Endothelial cell of umbilical vein (primary cell): ENCODE results near the gene NDUFS1. TPM values are rescaled to one million over a fixed set of nuclear protein-coding genes. Genes with fewer than 3 reads are reported as not detected.

Experiments
- BruUV-seq: library from RNA; stranded (reverse); fragments of 400-500 nt; replicated peaks from 2 replicates; lab custom pipeline; 2021; lab: Mats Ljungman, UMichigan
- CTCF ChIA-PET: fragments of 300-600, 350-600 bp; sonication (Branson Sonifier 250); formaldehyde crosslinking; loops from one replicate; lab custom pipeline; 2021; ENCODE audit warnings: antibody characterized with exemption, inconsistent platforms; lab: Charles Lee
- POLR2A ChIA-PET: fragments of 300-600, 350-600 bp; sonication (Branson Sonifier 250); formaldehyde crosslinking; loops from one replicate; lab custom pipeline; 2021; ENCODE audit warnings: antibody characterized with exemption, inconsistent platforms; lab: Charles Lee
- DNase-seq: peaks from one replicate; pipeline ENCODE4 v3.0.0-alpha.2; 2011; ENCODE audit warnings: low read depth, low spot score
- FAIRE-seq: peaks from 2 replicates; lab custom pipeline; 2011; peaks lifted over from hg19 to GRCh38; lab: Jason Lieb, UNC
- H2AFZ ChIP-seq: 2 replicates; pipeline ENCODE4 v1.6.0; 2012; ENCODE audit warnings: low read depth, low read length, control low read depth, inconsistent platforms
- H3K27ac ChIP-seq: 2 replicates; pipeline ENCODE4 v1.5.1; 2011; ENCODE audit warnings: low read depth, mild to moderate bottlenecking, control low read depth, low read length, moderate library complexity; ENCODE audit not compliant: insufficient read depth
- H3K27me3 ChIP-seq, 2 experiments: 2 replicates each; pipeline versions ENCODE4 v1.6.0 to v1.6.1; 2011; ENCODE audit warnings: low read length in 2 of 2, mixed read lengths in 1 of 2; ENCODE audit not compliant: control insufficient read depth in 2 of 2, insufficient read depth in 2 of 2
- H3K36me3 ChIP-seq, 2 experiments: 2 replicates in 1 of 2; 3 replicates in 1 of 2; pipeline ENCODE4 v1.5.1; 2011; ENCODE audit warnings: low read length in 2 of 2, mild to moderate bottlenecking in 1 of 2, moderate library complexity in 1 of 2; ENCODE audit not compliant: control insufficient read depth in 2 of 2, insufficient read depth in 2 of 2; ENCODE audit errors: extremely low read depth in 1 of 2
- H3K4me1 ChIP-seq: 3 replicates; pipeline ENCODE4 v1.5.1; 2011; ENCODE audit warnings: mild to moderate bottlenecking, low read length; ENCODE audit not compliant: control insufficient read depth, insufficient read depth; ENCODE audit errors: extremely low read depth
- H3K4me2 ChIP-seq: 2 replicates; pipeline ENCODE4 v1.6.1; 2011; ENCODE audit warnings: low read length, control low read depth, mixed read lengths; ENCODE audit not compliant: insufficient read depth
- H3K4me3 ChIP-seq, 3 experiments: fragments of 200-600 bp in 1 of 3; sonication (generic), shearing (Covaris generic) in 1 of 3; replicated peaks in 1 of 3; 2 replicates each; pipeline ENCODE4 v1.5.1; 2011 to 2016; ENCODE audit warnings: control low read depth in 3 of 3, low read length in 3 of 3, mild to moderate bottlenecking in 2 of 3, inconsistent platforms in 1 of 3, low read depth in 1 of 3, moderate library complexity in 1 of 3; ENCODE audit not compliant: insufficient read depth in 1 of 3
- H3K79me2 ChIP-seq: 2 replicates; pipeline ENCODE4 v1.6.0; 2012; ENCODE audit warnings: low read length, inconsistent platforms; ENCODE audit not compliant: control insufficient read depth, insufficient read depth
- H3K9ac ChIP-seq: replicated peaks from 2 replicates; pipeline ENCODE3; 2011; ENCODE audit warnings: low read length, control low read depth; ENCODE audit not compliant: insufficient read depth; ENCODE audit errors: extremely low read depth
- H3K9me1 ChIP-seq: replicated peaks from 3 replicates; pipeline ENCODE4 v1.6.0; 2011; ENCODE audit warnings: mild to moderate bottlenecking, low read length; ENCODE audit not compliant: control insufficient read depth, insufficient read depth; ENCODE audit errors: extremely low read depth
- H3K9me3 ChIP-seq: replicated peaks from 2 replicates; pipeline ENCODE4 v1.5.1; 2012; ENCODE audit warnings: low read length, inconsistent platforms; ENCODE audit not compliant: control insufficient read depth, insufficient read depth
- H4K20me1 ChIP-seq: replicated peaks from 2 replicates; pipeline ENCODE3; 2011; ENCODE audit warnings: mild to moderate bottlenecking, low read length; ENCODE audit not compliant: control insufficient read depth, insufficient read depth; ENCODE audit errors: extremely low read depth
- EZH2 ChIP-seq: IDR thresholded peaks from 2 replicates; pipeline ENCODE4 v1.6.1; 2012; ENCODE audit warnings: borderline replicate concordance, low read depth, mild to moderate bottlenecking, moderate library complexity, low read length, inconsistent platforms; ENCODE audit not compliant: severe bottlenecking
- FOS ChIP-seq: IDR thresholded peaks from 2 replicates; pipeline ENCODE4 v1.6.1; 2011; ENCODE audit warnings: mild to moderate bottlenecking, low read length, moderate library complexity, borderline replicate concordance; ENCODE audit not compliant: insufficient read depth
- GATA2 ChIP-seq: IDR thresholded peaks from 2 replicates; pipeline ENCODE4 v1.7.0; 2011; ENCODE audit warnings: low read depth, mild to moderate bottlenecking, moderate library complexity, mixed read lengths, low read length; ENCODE audit not compliant: insufficient read length, insufficient read depth
- JUN ChIP-seq: IDR thresholded peaks from 2 replicates; pipeline ENCODE4 v1.6.1; 2011; ENCODE audit warnings: borderline replicate concordance, low read depth; ENCODE audit not compliant: insufficient read length, insufficient read depth
- MYC ChIP-seq: IDR thresholded peaks from one replicate; pipeline ENCODE4 v1.6.1; 2011; ENCODE audit warnings: mild to moderate bottlenecking, low read depth, low read length
- POLR2A ChIP-seq: IDR thresholded peaks from 2 replicates; pipeline ENCODE4 v1.6.1; 2012; ENCODE audit warnings: low read depth, mild to moderate bottlenecking, control low read depth, low read length
- POLR2AphosphoS5 ChIP-seq: IDR thresholded peaks from 2 replicates; pipeline ENCODE4 v1.6.1; 2012; ENCODE audit warnings: low read depth, mild to moderate bottlenecking, control low read depth, low read length, moderate library complexity; ENCODE audit not compliant: insufficient read depth
- dilution Hi-C: fragments of 300-500 bp; cut with MboI; formaldehyde crosslinking; loops from one replicate; pipeline ENCODE4 v1.15.0; 2019; ENCODE audit warnings: low sequenced_read_pairs; ENCODE audit not compliant: extremely low pct_ligation_motif_present
- intact Hi-C: fragments of 100-400 bp; cut with micrococcal nuclease; formaldehyde crosslinking; loops from one replicate; pipeline ENCODE4 v1.10.0; 2022
- polyA plus RNA-seq, 4 experiments: library from polyadenylated mRNA; depleted of rRNA in 3 of 4; stranded (reverse) in 3 of 4; unstranded in 1 of 4; fragments of >200 nt; gene quantifications; 2 replicates each; pipeline versions ENCODE4 v1.2.1 to v1.2.3, GENCODE V29; 2011 to 2012; ENCODE audit warnings: missing spikeins in 1 of 4
- total RNA-seq: library from RNA; stranded (reverse); gene quantifications from 2 replicates; pipeline ENCODE4 v1.2.3, GENCODE V29; 2021
- TF ChIP-seq, protein P1 (sequence below): IDR thresholded peaks from 2 replicates; pipeline ENCODE4 v1.6.1; 2011; ENCODE audit not compliant: insufficient read depth, insufficient read length
- TF ChIP-seq, protein P2 (sequence below), 2 donors: IDR thresholded peaks; 1 replicate in 1 of 2; 2 replicates in 1 of 2; pipeline ENCODE4 v1.5.1; 2011; ENCODE audit warnings: low read length in 2 of 2, mild to moderate bottlenecking in 2 of 2, moderate library complexity in 2 of 2, control low read depth in 1 of 2, inconsistent platforms in 1 of 2, low read depth in 1 of 2; ENCODE audit not compliant: insufficient read depth in 1 of 2; ENCODE audit errors: extremely low read depth in 1 of 2

Gene NDUFS1
- total and polyA plus RNA-seq, 2 donors (not counting 3 experiments of a cell fraction or from before 2014, with no cell fraction given), result 49.8 to 93.2 TPM

DNA sequence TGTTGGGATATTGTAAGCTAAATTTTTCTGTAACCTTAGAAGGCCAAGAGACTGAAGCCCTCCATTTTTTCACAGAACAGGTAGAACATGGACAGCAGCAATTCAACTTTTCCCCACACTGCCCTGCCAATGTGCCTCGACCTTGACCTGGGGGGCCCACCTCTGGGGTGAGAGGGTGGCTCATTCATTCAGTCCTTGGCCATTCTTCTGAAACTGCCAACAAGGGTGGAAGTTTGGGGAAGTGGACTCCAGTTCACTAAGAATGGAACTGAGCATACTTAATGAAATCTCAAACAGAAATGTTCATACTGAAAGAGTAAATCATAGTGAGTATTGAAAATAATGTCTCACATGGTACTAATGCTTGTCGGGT lies 1.5 kb upstream of the NDUFS1 start:
- intact Hi-C loops, result loop anchor here (5.0 kb wide), 1 partner anchor 232 kb away; no protein-coding TSS in a partner anchor
- Histone ChIP-seq H3K36me3 (peaks cover 3 to 23% of the 10 kb centered on the region in 2 experiments), H3K9me3 (no peaks in the 10 kb centered on the region), H3K9ac (peak overlapping the region; percentile 74), H3K9me1 (no peaks in the 10 kb centered on the region), H4K20me1 (no peaks in the 10 kb centered on the region), H3K4me1 (peaks cover 27% of the 10 kb centered on the region), H2AFZ (no peak overlapping the region), H3K4me2 (peak overlapping the region; percentile 94), H3K27ac (peak overlapping the region; percentile 67), H3K4me3 (peak overlapping the region; percentile 72 to 97 (median 96)), H3K79me2 (peaks cover 67% of the 10 kb centered on the region), H3K27me3 (no peaks in the 10 kb centered on the region)
- DNase-seq (no peak), FAIRE-seq (no peak)
- dilution Hi-C loops, result no loop called here
- ChIA-PET CTCF (no interaction called here), POLR2A (no interaction called here)
- TF ChIP-seq, protein P1, sequence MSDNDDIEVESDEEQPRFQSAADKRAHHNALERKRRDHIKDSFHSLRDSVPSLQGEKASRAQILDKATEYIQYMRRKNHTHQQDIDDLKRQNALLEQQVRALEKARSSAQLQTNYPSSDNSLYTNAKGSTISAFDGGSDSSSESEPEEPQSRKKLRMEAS, result no peak
- TF ChIP-seq, protein P2, sequence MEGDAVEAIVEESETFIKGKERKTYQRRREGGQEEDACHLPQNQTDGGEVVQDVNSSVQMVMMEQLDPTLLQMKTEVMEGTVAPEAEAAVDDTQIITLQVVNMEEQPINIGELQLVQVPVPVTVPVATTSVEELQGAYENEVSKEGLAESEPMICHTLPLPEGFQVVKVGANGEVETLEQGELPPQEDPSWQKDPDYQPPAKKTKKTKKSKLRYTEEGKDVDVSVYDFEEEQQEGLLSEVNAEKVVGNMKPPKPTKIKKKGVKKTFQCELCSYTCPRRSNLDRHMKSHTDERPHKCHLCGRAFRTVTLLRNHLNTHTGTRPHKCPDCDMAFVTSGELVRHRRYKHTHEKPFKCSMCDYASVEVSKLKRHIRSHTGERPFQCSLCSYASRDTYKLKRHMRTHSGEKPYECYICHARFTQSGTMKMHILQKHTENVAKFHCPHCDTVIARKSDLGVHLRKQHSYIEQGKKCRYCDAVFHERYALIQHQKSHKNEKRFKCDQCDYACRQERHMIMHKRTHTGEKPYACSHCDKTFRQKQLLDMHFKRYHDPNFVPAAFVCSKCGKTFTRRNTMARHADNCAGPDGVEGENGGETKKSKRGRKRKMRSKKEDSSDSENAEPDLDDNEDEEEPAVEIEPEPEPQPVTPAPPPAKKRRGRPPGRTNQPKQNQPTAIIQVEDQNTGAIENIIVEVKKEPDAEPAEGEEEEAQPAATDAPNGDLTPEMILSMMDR (IDR thresholded peaks at IDR 0.05; ENCODE audit: extremely low read depth in 1 of 2, insufficient read depth in 1 of 2, low read depth in 1 of 2, low read length in 2 of 2), result no peak
- TF ChIP-seq GATA2, result no peak
- no TSS peak for BruUV-seq

DNA sequence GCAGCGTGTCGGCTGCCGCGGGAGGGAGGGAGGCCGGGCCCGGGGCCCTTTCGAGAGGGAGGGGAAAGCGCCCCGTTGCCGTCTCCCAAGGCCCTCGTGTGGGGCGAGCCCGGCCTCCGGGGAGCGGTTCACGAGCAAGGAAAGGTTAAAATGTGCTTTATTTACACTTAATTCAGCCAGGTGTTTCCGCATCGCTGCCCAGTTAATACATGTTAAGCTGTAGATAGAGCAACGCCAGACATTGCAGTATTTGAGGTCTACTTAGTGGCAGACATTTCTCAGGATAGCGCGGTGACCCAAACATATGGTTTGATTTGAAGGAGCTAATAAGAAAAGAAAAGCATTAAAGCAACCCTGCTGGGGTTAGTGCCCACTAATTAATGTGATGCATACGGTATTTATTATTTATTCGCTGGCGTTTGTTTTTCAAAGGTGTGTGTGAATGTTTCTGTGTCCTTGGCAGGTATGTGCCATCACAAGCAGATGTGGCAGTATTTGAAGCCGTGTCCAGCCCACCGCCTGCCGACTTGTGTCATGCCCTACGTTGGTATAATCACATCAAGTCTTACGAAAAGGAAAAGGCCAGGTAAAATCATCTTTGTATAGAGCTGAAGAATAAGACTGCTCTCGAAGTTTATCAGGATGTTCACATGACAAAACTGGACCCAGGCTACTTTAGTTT lies 1.0 kb upstream of the NDUFS1 start:
- H4K20me1 ChIP-seq, result no peaks in the 10 kb centered on the region
- peak overlapping the region; percentile 67 for H3K27ac ChIP-seq
- H3K4me2 ChIP-seq, result peak overlapping the region; percentile 94
- POLR2A ChIA-PET, result no interaction called here
- TF ChIP-seq POLR2A (no peak), FOS (no peak), EZH2 (no peak), POLR2AphosphoS5 (no peak), MYC (no peak), JUN (no peak), GATA2 (no peak)
- TF ChIP-seq, protein P1, result no peak
- TF ChIP-seq, protein P2 (IDR thresholded peaks at IDR 0.05; ENCODE audit: extremely low read depth in 1 of 2, insufficient read depth in 1 of 2, low read depth in 1 of 2, low read length in 2 of 2), result no peak
- no peak for FAIRE-seq
- H3K27me3 ChIP-seq, result no peaks in the 10 kb centered on the region
- H3K9me1 ChIP-seq, result no peaks in the 10 kb centered on the region
- no peaks in the 10 kb centered on the region for H3K9me3 ChIP-seq
- BruUV-seq, result TSS peak; percentile 59
- dilution Hi-C loops (no loop called here), intact Hi-C loops (loop anchor here (5.0 kb wide), 1 partner anchor 232 kb away; no protein-coding TSS in a partner anchor)
- CTCF ChIA-PET, result interaction anchor here (0.9 kb wide), 1 partner anchor 74 kb away, joined by 3 read pairs; no protein-coding TSS in a partner anchor
- peak; percentile 63 for DNase-seq
- H3K36me3 ChIP-seq, result peaks cover 3 to 23% of the 10 kb centered on the region in 2 experiments
- peak overlapping the region; percentile 72 to 97 (median 96) for H3K4me3 ChIP-seq
- H3K79me2 ChIP-seq, result peaks cover 72% of the 10 kb centered on the region
- peaks cover 27% of the 10 kb centered on the region for H3K4me1 ChIP-seq
- H3K9ac ChIP-seq, result peak overlapping the region; percentile 74
- H2AFZ ChIP-seq, result peak overlapping the region; percentile 10
